Bronchial epithelial cell (primary cell): Measurements from ENCODE around the gene CNTN1. TPM values are rescaled to one million over a fixed set of nuclear protein-coding genes. Genes with fewer than 3 reads are reported as not detected.

Source experiments
- DNase-seq: peaks from one replicate; pipeline ENCODE4 v3.0.0-alpha.2; 2010; ENCODE audit warnings: low read depth
- FAIRE-seq: peaks from 2 replicates; lab custom pipeline; 2011; peaks lifted over from hg19 to GRCh38; lab: Jason Lieb, UNC
- H3K27me3 ChIP-seq: 2 replicates; pipeline ENCODE4 v1.5.1; 2011; ENCODE audit warnings: low read length; ENCODE audit not compliant: control insufficient read depth, insufficient read depth
- H3K36me3 ChIP-seq: 2 replicates; pipeline ENCODE4 v1.5.1; 2011; ENCODE audit warnings: low read length; ENCODE audit not compliant: control insufficient read depth, insufficient read depth
- H3K4me3 ChIP-seq: 2 replicates; pipeline ENCODE4 v1.5.1; 2011; ENCODE audit warnings: mild to moderate bottlenecking, low read depth, low read length, control low read depth
- total RNA-seq: library from RNA; depleted of rRNA; stranded (reverse); fragments of >200 nt; gene quantifications from 2 replicates; pipeline ENCODE4 v1.2.1, GENCODE V29; 2014
- TF ChIP-seq, protein P1 (sequence below): IDR thresholded peaks from 2 replicates; pipeline ENCODE4 v1.5.1; 2011; ENCODE audit warnings: mild to moderate bottlenecking, moderate library complexity, low read length, control low read depth, inconsistent platforms; ENCODE audit not compliant: insufficient read depth, severe bottlenecking

The CNTN1 gene
- total RNA-seq, 1 donor from 2014 or later: 2.4 TPM

DNA sequence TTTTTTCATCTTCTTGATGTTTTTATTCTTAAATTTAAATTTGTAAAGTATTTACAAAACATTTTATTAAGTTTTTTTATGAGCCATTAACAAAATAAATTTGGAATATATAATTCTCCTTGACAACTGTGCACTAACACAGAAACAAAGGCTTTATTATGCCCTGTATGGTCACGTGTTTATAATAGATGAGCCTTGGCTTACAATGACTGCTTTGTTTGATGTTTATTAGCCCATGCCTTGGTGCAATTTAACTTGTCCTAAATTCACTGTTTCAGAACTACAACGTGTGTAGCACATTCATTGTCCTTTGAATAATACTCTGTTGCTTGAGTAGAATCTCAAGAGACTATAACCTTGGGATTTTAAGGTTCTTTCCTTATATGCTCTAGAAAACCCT is 59.8 kb downstream of the CNTN1 start:
- TF ChIP-seq, protein P1, sequence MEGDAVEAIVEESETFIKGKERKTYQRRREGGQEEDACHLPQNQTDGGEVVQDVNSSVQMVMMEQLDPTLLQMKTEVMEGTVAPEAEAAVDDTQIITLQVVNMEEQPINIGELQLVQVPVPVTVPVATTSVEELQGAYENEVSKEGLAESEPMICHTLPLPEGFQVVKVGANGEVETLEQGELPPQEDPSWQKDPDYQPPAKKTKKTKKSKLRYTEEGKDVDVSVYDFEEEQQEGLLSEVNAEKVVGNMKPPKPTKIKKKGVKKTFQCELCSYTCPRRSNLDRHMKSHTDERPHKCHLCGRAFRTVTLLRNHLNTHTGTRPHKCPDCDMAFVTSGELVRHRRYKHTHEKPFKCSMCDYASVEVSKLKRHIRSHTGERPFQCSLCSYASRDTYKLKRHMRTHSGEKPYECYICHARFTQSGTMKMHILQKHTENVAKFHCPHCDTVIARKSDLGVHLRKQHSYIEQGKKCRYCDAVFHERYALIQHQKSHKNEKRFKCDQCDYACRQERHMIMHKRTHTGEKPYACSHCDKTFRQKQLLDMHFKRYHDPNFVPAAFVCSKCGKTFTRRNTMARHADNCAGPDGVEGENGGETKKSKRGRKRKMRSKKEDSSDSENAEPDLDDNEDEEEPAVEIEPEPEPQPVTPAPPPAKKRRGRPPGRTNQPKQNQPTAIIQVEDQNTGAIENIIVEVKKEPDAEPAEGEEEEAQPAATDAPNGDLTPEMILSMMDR: no peak
- FAIRE-seq: no peak
- no peak for DNase-seq
- Histone ChIP-seq H3K27me3 (no peaks in the 10 kb centered on the region), H3K4me3 (no peak overlapping the region), H3K36me3 (no peaks in the 10 kb centered on the region)

DNA sequence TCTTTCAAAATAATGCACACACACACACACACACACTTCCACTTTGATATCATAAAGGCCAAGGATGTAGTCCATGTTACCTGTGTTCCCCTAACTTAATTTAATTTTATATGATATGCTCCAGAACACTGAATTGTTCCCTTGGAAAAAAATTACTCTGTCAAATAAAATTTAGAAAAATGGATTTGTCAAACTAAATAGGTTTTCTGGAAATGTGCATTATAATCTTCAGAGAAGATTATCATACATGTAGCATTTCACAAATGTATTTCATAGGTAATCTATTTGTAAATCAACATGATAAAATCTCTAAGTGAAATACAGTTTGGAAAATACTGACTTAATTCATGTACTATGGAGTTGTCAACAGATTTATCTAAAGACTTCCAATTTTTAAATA is 68.6 kb downstream of the CNTN1 start:
- TF ChIP-seq, protein P1: no peak
- DNase-seq: no peak
- Histone ChIP-seq H3K27me3 (no peaks in the 10 kb centered on the region), H3K36me3 (no peaks in the 10 kb centered on the region), H3K4me3 (no peak overlapping the region)
- FAIRE-seq: no peak

DNA sequence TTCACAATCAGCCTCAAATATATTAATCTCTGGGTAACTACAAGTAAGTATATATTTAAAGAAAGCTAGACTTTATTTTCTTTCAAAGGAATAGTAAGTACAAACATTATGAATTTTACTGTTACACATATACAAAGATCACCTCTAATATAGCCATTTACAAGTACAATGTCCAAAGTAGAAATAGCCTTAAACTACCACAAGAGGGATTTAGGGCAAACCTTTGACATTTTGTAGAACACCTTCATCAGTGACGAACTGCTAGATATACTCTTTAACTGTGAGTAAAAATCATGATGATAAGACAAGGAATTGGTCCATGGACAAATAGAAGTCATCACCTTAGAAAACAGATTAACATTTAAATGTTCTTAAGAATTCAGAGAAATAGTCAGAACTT is 69.8 kb downstream of the CNTN1 start:
- DNase-seq (no peak), FAIRE-seq (no peak)
- Histone ChIP-seq H3K36me3 (no peaks in the 10 kb centered on the region), H3K27me3 (no peaks in the 10 kb centered on the region), H3K4me3 (no peak overlapping the region)
- TF ChIP-seq, protein P1: no peak

DNA sequence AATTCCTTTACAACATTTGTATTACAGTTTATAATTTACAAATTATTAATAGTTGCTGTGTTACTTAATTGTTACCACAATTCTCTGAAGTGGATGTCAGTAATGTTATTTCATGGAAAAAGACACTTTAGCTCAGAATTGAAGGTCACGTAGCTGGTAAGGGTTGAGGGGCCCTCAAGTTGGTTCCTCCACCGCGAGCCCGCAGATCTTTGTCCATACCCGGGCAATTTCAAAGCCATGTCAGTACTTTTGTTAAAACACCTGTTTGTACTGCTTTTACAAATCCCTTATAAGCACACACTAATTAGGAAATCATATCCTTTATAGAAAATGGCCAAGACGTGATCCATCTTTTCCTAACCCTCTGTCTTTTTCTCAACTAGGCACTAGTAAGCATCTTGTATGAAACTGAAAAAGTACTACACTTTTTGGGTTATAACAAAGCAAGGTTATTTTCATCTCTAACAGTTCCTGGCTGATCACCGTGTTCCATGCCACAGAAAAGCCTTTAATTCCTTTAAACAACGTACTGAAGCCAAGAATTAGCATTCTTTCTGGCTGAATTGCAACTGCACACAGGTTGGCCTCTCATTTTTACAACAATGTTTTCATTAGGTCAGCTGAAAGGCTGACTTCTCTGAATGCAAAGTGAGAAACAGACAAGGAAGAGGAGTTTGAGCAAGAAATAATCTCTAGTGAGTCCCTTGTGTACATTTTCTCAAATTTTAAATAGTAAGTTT is 76.1 kb downstream of the CNTN1 start:
- DNase-seq (no peak), FAIRE-seq (no peak)
- H3K36me3 ChIP-seq: no peaks in the 10 kb centered on the region
- no peak overlapping the region for H3K4me3 ChIP-seq
- TF ChIP-seq, protein P1: no peak
- no peaks in the 10 kb centered on the region for H3K27me3 ChIP-seq

DNA sequence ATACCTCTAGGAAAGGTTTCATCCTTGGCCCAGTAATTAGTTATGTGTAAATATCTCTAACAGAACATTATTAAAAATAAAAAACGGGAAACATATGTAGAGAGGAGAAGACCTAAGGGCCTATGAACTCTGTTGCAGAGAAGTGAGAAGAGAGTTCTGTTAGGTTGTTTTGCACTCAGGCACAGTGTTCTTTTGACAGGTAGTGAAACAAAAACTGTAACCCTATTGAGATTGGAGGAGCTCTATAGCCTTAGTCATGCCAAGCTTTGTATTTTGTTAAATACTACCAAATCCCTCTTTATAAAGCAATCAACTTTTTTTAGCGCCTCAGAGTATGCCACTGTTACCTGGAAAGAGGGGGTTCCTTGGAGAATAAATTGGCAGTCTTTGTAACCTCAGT is 77.6 kb downstream of the CNTN1 start:
- Histone ChIP-seq H3K4me3 (no peak overlapping the region), H3K36me3 (no peaks in the 10 kb centered on the region), H3K27me3 (no peaks in the 10 kb centered on the region)
- DNase-seq (no peak), FAIRE-seq (no peak)
- TF ChIP-seq, protein P1: no peak

DNA sequence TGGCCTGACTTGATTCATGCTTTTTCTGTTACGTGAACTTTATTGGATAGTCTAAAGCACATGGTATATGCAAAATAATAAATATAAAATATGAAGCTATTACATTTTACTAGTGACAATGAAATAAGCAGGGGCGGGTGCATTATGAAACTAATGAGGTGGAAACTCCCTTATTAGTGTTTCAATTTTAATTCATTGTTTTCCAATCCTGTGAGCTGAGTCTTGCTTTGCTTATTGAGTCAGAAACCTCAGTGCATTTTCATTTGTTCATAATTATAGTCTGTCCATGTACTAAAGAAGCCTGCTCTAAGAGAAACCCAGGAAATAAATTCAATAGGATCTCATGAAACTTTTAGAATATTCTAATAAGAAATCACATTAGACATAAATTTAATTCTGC is 78.5 kb downstream of the CNTN1 start:
- Histone ChIP-seq H3K27me3 (no peaks in the 10 kb centered on the region), H3K4me3 (no peak overlapping the region), H3K36me3 (no peaks in the 10 kb centered on the region)
- DNase-seq: no peak
- TF ChIP-seq, protein P1: no peak
- FAIRE-seq: no peak
